Stimulated activated CD8-positive, alpha-beta memory T cell treated with anti-CD3 and anti-CD28 coated beads, Interleukin-15, amount 100 ng/mL, for 4 hours (primary cell): ENCODE measurements around the gene CACNA1I.

ENCODE experiments used
- DNase-seq, 2 donors: peaks; one replicate each; pipeline ENCODE4 v3.0.0-alpha.2; 2020; ENCODE audit warnings: low read depth in 2 of 2

CACNA1I gene

GRCh38 chr22:39535831-39536449, 34.6 kb upstream of the CACNA1I start:
- no peak for DNase-seq

GRCh38 chr22:39536711-39537110, 33.8 kb upstream of the CACNA1I start:
- no peak for DNase-seq

DNA sequence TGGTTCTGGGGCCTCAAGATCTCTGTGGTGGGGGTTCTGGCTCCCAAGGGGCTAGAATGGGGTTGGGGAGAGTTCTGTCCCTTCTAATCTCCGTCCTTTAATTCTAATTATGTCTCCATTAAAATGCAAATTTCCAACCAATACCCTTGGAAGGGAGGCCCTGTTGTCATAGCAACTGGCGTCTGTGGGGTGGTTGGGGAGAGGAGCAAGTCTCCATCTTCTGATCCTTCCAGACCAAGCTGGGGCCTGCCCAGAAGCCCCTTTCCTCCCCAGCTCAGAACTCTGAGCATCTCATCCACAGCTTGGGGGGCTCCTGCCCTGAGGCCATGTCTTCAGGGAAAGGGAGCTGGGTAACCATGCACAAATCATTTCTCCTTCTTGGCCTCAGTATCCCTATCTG, 32.6 kb upstream of the CACNA1I start:
- DNase-seq, result no peak

- DNase-seq, result no peak
These were observed 27.5 kb upstream of the CACNA1I start for GRCh38 chr22:39543095-39543494.

GRCh38 chr22:39545386-39546365, 24.9 kb upstream of the CACNA1I start:
- peak; percentile 26 to 37 for DNase-seq

DNA sequence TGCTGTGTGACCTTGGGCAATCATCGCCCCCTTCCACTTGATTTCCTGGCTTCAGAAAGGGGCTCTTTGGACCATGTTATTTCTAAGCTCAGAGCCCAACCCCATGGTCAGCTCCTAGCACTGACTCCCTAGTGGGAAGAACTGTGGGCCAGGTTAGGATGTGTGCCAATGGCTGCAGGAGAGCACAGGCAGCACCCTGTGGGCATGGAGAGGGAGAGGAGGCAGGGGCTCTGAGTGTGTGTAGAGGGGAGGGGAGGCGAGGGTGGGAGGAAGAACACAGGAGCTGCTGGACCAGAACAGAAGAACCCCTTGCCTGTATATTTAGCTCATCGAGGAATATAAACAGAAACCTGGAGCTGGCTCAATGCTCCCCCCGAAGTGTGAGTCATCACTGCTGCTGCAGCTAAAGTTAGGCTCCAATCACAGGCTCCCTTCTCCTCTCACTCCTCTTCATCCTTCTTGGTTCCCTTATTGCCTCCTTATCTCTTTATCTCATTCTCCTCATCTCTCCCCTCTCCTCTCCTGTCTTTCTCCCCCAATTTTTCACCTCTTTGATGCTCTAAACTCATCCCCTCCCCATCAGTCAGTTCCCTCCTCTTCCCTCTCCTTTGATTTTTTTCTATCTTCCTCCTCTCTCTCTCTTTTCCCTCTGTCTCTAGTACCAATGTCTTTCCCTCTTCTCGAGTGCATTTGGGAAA, 23.5 kb upstream of the CACNA1I start:
- DNase-seq, result no peak

- DNase-seq, result no peak
These were observed 23.0 kb upstream of the CACNA1I start for GRCh38 chr22:39547587-39547947.

GRCh38 chr22:39553429-39553828, 17.1 kb upstream of the CACNA1I start:
- no peak for DNase-seq

GRCh38 chr22:39554151-39554550, 16.4 kb upstream of the CACNA1I start:
- no peak for DNase-seq

GRCh38 chr22:39556970-39557841, 13.3 kb upstream of the CACNA1I start:
- peak in 1 of 2 donors; percentile 9 for DNase-seq

DNA sequence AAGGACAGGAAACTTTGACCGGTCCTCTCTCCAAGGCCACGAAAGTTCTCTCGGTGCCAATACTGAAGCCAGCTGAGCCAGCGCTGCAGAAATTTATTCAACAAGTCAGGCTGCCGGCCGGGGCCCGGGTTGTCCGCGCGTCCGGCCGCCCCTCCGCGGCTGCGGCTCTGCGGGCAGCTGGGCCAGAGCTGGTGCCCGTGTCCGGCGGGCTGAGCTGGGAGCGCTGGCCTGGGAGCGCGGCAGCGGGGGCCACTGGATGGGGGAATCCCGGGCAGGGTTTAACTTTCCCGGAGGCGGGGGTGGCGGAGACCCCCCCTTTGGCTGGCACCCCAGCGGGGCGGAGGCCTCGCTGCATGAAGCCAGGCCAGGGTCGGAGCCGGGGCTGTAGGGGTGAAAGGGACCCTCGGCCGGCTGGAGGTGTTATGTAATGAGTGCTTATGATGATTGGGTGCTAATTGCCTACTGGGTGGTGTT, 12.3 kb upstream of the CACNA1I start:
- no peak for DNase-seq

DNA sequence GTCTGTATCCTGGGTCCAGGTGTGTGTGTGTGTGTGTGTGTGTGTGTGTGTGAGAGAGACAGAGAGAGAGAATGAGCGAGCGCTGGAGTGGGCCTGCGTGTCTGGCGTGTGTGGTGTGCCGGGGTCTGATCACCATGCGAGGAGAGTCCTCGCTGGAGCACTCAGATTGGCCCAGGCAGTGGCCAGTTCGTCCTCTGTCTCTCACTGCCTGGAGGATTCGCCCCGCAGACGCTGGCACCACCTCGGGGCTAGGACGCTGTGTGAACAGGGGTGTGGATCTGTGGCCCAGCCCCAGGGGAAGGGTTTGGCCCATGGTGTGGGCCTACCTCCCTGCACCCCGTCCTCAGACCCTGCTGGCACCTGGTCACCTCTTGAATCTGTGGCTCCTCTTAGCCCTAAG, 11.6 kb upstream of the CACNA1I start:
- no peak for DNase-seq

DNA sequence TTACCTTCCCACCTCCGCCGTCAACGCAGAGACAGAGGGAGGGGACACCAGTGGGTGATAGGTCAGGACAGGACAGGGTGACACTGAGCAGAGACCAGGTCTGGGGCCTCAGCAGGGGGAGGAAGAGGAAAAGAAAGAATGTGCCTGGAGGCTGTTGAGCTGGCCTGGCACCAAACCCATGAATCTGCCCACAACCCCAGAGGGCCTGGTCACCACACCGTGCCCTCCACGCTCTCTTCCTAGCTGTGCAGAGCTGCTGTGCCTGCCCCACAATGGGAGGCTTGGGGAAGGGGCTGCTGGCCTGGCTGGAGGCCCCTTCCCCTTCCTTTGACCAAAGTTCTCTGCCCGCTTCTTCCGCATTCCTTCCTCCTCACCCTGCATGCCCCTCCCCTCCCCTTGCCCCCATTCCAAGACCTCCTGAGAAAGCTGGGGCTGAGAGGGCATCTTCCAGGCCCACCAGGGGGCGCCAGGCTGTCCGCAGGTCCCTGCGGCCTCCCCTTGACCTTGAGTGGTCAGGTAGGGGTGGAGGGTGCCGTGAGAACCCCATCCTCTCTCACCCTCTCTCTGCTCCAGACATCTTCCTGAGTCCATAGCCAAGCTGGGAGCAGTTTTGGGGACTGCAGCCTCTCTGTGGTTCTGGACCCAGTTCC, 11.0 kb upstream of the CACNA1I start:
- no peak for DNase-seq

DNA sequence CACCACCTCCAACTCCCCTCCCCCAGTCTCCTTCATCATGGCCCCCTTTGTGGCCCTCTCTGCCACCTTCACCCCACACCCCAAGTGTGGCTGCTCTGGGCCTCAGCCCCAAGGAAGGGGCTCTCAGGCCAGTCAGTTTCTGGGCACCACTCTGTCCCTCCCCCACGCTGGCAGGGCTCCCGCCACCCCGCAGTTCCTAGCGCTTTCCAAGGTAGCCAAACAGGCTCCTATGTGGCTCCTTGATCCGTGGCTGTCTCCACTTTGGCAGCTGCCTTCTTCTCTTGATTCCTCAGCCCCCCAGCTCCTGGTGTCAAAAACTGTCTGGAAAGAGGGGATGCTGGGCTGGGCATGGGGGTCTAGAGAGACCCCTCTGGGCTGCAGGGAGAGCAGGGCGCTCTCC, 10.4 kb upstream of the CACNA1I start:
- DNase-seq, result no peak

DNA sequence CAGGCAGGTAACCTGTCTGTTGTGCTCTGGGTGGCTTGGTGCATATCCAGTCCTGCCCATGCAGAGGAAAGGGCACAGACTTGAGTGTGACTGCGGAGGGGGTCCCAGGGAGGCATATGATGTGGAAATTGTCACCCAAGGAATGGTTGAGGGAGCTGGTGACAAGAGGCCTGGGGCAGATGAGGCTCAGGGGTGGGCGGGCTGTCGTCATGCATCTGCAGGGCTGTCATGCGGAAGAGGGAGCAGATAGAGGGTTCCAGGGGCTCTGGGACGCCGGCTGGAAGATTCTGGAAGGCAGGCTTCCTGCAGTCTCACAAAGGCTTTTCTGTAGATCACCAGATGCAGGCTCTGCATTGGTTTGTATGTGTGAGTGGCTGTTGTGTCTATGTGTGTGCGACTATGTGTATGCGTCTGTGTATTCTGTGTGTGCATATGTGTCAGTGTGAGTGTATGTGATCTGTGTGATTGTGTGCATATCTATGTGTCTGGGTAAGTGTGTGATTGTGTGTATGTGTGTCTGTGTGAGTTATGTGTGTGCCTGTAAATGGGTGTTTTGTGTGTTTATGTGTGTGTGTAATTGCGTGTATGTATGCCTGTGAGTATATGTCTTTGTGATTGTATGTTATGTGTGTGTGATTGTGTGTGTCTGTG, 7.6 kb upstream of the CACNA1I start:
- no peak for DNase-seq

- DNase-seq, result no peak
These were observed 6.8 kb upstream of the CACNA1I start for GRCh38 chr22:39563571-39564428.

GRCh38 chr22:39565414-39565944, 5.1 kb upstream of the CACNA1I start:
- DNase-seq, result no peak

DNA sequence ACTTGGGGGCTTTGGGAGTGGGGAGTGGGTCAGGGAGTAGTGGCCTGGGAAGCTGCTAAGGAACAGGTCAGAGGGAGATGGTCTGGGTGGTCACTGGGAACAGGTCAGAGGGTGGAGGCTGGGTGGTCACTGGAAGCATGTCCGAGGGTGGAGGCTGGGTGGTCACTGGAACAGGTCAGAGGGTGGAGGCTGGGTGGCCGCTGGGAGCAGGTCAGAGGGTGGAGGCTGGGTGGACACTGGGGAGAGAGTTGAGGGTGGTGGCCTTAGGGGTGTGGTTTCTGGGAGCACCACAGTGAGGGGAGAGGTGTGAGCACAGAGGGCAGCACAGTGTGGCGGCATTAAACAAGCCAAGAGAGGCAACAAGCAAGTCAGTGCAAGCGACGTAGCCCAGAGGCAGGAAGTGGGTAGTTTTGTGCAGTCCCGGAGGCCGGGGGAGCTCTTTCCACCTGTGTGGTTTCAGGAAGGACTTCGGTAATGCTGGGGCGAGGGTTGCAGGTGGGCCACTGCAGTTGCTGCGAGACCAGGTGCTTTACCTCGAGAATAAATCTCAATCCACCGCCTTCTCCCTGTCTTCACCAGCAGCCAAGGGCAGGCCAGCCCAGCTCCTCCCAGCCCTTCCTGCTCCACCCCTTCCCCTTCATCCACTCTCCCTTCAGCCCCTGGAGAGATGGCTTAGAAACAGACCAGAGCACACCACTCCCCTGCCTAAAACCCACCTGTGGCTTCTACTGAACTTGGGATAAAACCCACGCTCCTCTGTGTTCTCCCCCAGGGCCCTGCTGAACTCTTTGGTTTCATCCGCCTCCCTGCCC, 3.2 kb upstream of the CACNA1I start:
- peak in 1 of 2 donors; percentile 5 for DNase-seq
